Cardiac fibroblast (primary cell): ENCODE results near the gene DDHD1.

Experiments
- DNase-seq, 2 donors: peaks; one replicate each; pipeline versions ENCODE4 v3.0.0 to v3.0.0-alpha.2; 2010; ENCODE audit warnings: low read depth in 2 of 2
- H3K4me3 ChIP-seq, 2 donors: replicated peaks in 1 of 2; 1 replicate in 1 of 2; 2 replicates in 1 of 2; pipeline ENCODE4 v1.5.1; 2011; ENCODE audit warnings: low read depth in 2 of 2, low read length in 2 of 2, mild to moderate bottlenecking in 2 of 2, moderate library complexity in 1 of 2
- CTCF ChIP-seq: IDR thresholded peaks from one replicate; pipeline ENCODE4 v1.5.1; 2011; ENCODE audit warnings: low read depth, mild to moderate bottlenecking, low read length, inconsistent platforms

DDHD1 gene

GRCh38 chr14:53027041-53027440, 126.1 kb downstream of the DDHD1 start:
- TF ChIP-seq CTCF, result no peak
- no peak overlapping the region for H3K4me3 ChIP-seq
- no peak for DNase-seq

GRCh38 chr14:53023325-53023724, 129.8 kb downstream of the DDHD1 start:
- no peak for TF ChIP-seq CTCF
- H3K4me3 ChIP-seq, result no peak overlapping the region
- no peak for DNase-seq

- H3K4me3 ChIP-seq, result no peak overlapping the region
- peak in 1 of 2 donors; percentile 32 for DNase-seq
- no peak for TF ChIP-seq CTCF
Measured at GRCh38 chr14:53022593-53022992, 130.5 kb downstream of the DDHD1 start.

GRCh38 chr14:53020193-53020932, 132.8 kb downstream of the DDHD1 start:
- DNase-seq, result no peak
- H3K4me3 ChIP-seq, result no peak overlapping the region
- TF ChIP-seq CTCF, result no peak

- no peak overlapping the region for H3K4me3 ChIP-seq
- DNase-seq, result no peak
- TF ChIP-seq CTCF, result no peak
Measured at GRCh38 chr14:53019406-53019805, 133.7 kb downstream of the DDHD1 start.

DNA sequence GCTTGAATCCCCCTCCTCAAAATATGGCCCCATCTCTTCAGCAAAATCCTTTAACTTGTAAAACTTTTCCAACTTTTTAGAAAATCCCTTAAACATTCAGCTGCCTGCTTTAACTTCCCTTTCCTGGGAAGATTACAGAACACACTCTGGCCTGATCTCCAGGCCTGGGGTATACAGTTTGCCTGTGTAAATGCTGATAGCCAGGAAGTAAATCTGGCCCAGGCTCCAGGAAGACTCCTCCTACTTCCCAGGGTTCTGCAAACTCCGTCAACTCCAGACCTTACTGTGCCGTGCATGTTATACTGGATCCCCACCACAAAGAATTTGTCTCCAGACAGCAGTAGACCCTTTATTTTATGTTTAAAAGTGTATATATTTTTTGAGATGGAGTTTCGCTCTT, 135.3 kb downstream of the DDHD1 start:
- DNase-seq, result no peak
- no peak for TF ChIP-seq CTCF
- H3K4me3 ChIP-seq, result no peak overlapping the region

DNA sequence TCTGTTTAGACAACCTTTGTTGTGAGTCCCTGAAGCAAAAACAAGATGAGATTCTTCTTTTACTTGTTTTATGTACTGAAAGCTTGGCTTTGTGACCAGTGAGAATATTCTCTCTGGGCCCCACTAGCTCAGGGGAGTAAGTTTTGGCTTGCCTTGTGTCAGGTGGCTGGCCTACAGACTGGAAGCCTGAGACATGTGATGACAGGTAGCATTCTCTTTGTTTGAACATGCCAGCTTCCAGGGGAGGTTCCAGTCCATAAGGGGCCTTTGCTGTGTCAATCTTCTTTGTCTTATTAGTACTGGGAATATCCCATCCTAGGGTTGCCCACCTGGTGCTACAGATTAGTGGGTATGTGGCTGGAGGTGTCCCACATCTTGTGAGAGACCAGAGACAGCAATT, 136.2 kb downstream of the DDHD1 start:
- no peak for TF ChIP-seq CTCF
- no peak for DNase-seq
- H3K4me3 ChIP-seq, result no peak overlapping the region
